ENCODE data around the gene FAM3B.

FAM3B gene

GRCh38 chr21:41315726-41316125 lies 875 bp upstream of the FAM3B start:
- TF ChIP-seq CTCF (IDR thresholded peaks at IDR 0.05; ENCODE audit: low read depth, low read length): no peak
- Histone ChIP-seq H3K9me3 (no peaks in the 10 kb centered on the region), H3K4me1 (no peaks in the 10 kb centered on the region), H3K27me3 (no peaks in the 10 kb centered on the region), H3K36me3 (no peaks in the 10 kb centered on the region), H3K4me3 (ENCODE audit: low read depth, low read length) (no peak overlapping the region)
- no peak for DNase-seq

- Histone ChIP-seq H3K4me1 (no peaks in the 10 kb centered on the region), H3K36me3 (no peaks in the 10 kb centered on the region), H3K4me3 (ENCODE audit: low read depth, low read length) (no peak overlapping the region), H3K27me3 (no peaks in the 10 kb centered on the region), H3K9me3 (no peaks in the 10 kb centered on the region)
- DNase-seq: no peak
- TF ChIP-seq CTCF (IDR thresholded peaks at IDR 0.05; ENCODE audit: low read depth, low read length): no peak
These were observed 427 bp downstream of the FAM3B start for GRCh38 chr21:41317063-41317392.

- H3K36me3 ChIP-seq: no peaks in the 10 kb centered on the region
- TF ChIP-seq CTCF (IDR thresholded peaks at IDR 0.05; ENCODE audit: low read depth, low read length): no peak
- DNase-seq: no peak
- H3K27me3 ChIP-seq: no peaks in the 10 kb centered on the region
- H3K4me3 ChIP-seq (ENCODE audit: low read depth, low read length): no peak overlapping the region
- no peaks in the 10 kb centered on the region for H3K9me3 ChIP-seq
- no peaks in the 10 kb centered on the region for H3K4me1 ChIP-seq
These were observed 857 bp downstream of the FAM3B start for GRCh38 chr21:41317458-41317857.

- H3K9me3 ChIP-seq: no peaks in the 10 kb centered on the region
- H3K36me3 ChIP-seq: no peaks in the 10 kb centered on the region
- H3K27me3 ChIP-seq: no peaks in the 10 kb centered on the region
- no peak for DNase-seq
- H3K4me1 ChIP-seq: no peaks in the 10 kb centered on the region
- TF ChIP-seq CTCF (IDR thresholded peaks at IDR 0.05; ENCODE audit: low read depth, low read length): no peak
- H3K4me3 ChIP-seq (ENCODE audit: low read depth, low read length): no peak overlapping the region
These were observed 1.6 kb downstream of the FAM3B start for GRCh38 chr21:41318218-41318617.

GRCh38 chr21:41319273-41319672 lies 2.7 kb downstream of the FAM3B start:
- no peak overlapping the region for H3K4me3 ChIP-seq (ENCODE audit: low read depth, low read length)
- DNase-seq: no peak
- no peaks in the 10 kb centered on the region for H3K27me3 ChIP-seq
- no peaks in the 10 kb centered on the region for H3K9me3 ChIP-seq
- H3K36me3 ChIP-seq: no peaks in the 10 kb centered on the region
- H3K4me1 ChIP-seq: no peaks in the 10 kb centered on the region
- TF ChIP-seq CTCF (IDR thresholded peaks at IDR 0.05; ENCODE audit: low read depth, low read length): no peak

GRCh38 chr21:41321211-41321907 lies 4.8 kb downstream of the FAM3B start:
- Histone ChIP-seq H3K36me3 (no peaks in the 10 kb centered on the region), H3K4me1 (no peaks in the 10 kb centered on the region), H3K27me3 (no peaks in the 10 kb centered on the region), H3K9me3 (no peaks in the 10 kb centered on the region), H3K4me3 (ENCODE audit: low read depth, low read length) (no peak overlapping the region)
- TF ChIP-seq CTCF (IDR thresholded peaks at IDR 0.05; ENCODE audit: low read depth, low read length): no peak
- DNase-seq: no peak
